Effector memory CD4-positive, alpha-beta T cell (primary cell): ENCODE measurements around the gene ADIRF.
"Not testable (repeated sequence)": the region's sequence is repeated elsewhere in the genome, so short reads cannot be mapped to it uniquely, and the experiment has no call there.

Experiments
- DNase-seq, 3 donors: peaks; one replicate each; pipeline ENCODE4 v3.0.0-alpha.2; 2020
- H3K27ac ChIP-seq: 2 replicates; pipeline ENCODE4 v1.7.0; 2013; ENCODE audit warnings: mild to moderate bottlenecking, low read length, moderate library complexity; ENCODE audit not compliant: insufficient read depth, poor library complexity, severe bottlenecking
- H3K27me3 ChIP-seq: replicated peaks from 2 replicates; pipeline ENCODE4 v1.7.0; 2013; ENCODE audit warnings: mild to moderate bottlenecking, low read length; ENCODE audit not compliant: insufficient read depth, control insufficient read depth, poor library complexity, severe bottlenecking
- H3K36me3 ChIP-seq: 2 replicates; pipeline ENCODE4 v1.7.0; 2013; ENCODE audit warnings: mild to moderate bottlenecking, low read length, moderate library complexity; ENCODE audit not compliant: control insufficient read depth, insufficient read depth
- H3K4me1 ChIP-seq: 2 replicates; pipeline ENCODE4 v1.7.0; 2013; ENCODE audit warnings: low read length, mild to moderate bottlenecking; ENCODE audit not compliant: control insufficient read depth, insufficient read depth, poor library complexity, severe bottlenecking
- H3K4me3 ChIP-seq: 2 replicates; pipeline ENCODE4 v1.7.0; 2013; ENCODE audit warnings: low read length, low read depth, mild to moderate bottlenecking; ENCODE audit not compliant: insufficient read depth, poor library complexity, severe bottlenecking
- H3K9me3 ChIP-seq: 2 replicates; pipeline ENCODE4 v1.7.0; 2013; ENCODE audit warnings: mild to moderate bottlenecking, low read length, moderate library complexity; ENCODE audit not compliant: control insufficient read depth

The ADIRF gene

GRCh38 chr10:86945361-86946212, 22.7 kb upstream of the ADIRF start:
- H3K9me3 ChIP-seq = no peaks in the 10 kb centered on the region
- H3K27ac ChIP-seq = no peak overlapping the region
- peaks cover 8% of the 10 kb centered on the region for H3K4me1 ChIP-seq
- H3K4me3 ChIP-seq = no peak overlapping the region
- H3K36me3 ChIP-seq = no peaks in the 10 kb centered on the region
- no peak for DNase-seq
- no peaks in the 10 kb centered on the region for H3K27me3 ChIP-seq

DNA sequence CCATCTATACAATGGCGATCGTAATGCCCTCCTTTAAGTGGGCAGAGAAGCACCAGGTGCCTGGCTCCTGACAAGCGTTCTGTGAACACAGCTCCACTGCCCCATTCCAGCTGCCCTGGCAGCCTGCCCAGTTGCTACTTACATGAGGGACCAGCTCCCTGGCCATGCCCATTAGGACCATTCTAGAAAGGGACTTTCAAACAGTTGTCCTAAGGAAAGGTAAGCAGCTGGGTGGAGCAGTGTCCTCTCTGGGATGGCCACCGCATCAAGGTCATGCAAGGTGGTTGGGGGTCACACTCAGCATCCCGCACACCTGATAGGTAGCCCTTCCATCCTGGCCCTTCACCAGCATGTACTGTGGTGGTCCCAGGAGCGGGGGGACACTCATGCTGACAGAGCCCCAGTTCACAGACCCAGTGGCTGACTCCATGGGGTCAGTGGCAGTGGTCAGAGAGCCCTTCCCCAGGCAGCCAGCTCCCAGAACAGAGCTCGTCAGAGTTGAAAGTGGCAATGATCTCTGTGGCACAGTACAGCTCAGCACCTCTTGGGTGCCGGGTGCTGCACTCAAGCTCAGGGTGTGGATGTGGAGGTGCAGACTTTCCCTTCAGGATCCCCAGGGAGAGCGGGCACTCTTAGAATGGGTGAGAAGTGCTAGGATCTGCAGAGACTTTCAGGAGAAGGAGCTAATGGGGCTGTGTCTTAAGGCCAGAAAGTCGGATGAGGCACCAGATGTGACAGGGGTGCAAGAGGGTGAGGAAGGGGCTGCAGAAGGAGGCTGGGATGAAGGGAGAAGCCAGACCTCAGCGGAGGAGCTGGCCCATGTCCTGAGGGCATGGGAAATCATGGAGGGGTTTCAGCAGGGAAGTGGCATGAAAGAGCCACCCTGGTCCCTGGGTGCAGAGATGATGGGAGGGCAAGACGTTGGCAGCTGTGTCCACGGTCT, 21.8 kb upstream of the ADIRF start:
- Histone ChIP-seq H3K4me3 (no peak overlapping the region), H3K4me1 (peaks cover 17% of the 10 kb centered on the region), H3K36me3 (no peaks in the 10 kb centered on the region), H3K9me3 (no peaks in the 10 kb centered on the region), H3K27me3 (no peaks in the 10 kb centered on the region), H3K27ac (no peak overlapping the region)
- DNase-seq = no peak

- peaks cover 17% of the 10 kb centered on the region for H3K4me1 ChIP-seq
- DNase-seq, H3K9me3 ChIP-seq, H3K4me3 ChIP-seq, H3K27ac ChIP-seq, H3K27me3 ChIP-seq, H3K36me3 ChIP-seq: not testable (repeated sequence)
These were observed 20.5 kb upstream of the ADIRF start for GRCh38 chr10:86947806-86948205.

DNA sequence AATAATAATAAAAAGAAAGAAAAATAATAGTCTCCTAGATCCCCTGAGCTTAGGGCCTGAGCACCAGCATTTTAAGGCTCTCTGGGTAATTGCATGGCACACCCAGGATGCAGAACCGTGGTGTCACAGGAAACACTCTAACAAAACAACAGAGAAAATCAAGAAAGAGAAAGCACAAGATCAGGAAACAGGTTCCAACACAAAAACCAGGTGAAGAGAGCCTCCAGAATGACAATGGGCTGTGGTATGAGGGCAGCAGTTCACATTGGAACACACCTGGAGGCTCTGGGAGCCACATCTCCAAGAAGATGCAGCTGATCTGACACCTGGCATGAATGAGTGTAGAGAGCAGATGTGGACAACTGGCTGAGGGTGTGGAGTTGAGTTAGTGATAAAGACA, 17.9 kb upstream of the ADIRF start:
- peaks cover 18% of the 10 kb centered on the region for H3K4me1 ChIP-seq
- H3K36me3 ChIP-seq = no peaks in the 10 kb centered on the region
- H3K27ac ChIP-seq = peak overlapping the region; percentile 53
- DNase-seq = no peak
- H3K27me3 ChIP-seq = no peaks in the 10 kb centered on the region
- H3K9me3 ChIP-seq = no peaks in the 10 kb centered on the region
- no peak overlapping the region for H3K4me3 ChIP-seq

DNA sequence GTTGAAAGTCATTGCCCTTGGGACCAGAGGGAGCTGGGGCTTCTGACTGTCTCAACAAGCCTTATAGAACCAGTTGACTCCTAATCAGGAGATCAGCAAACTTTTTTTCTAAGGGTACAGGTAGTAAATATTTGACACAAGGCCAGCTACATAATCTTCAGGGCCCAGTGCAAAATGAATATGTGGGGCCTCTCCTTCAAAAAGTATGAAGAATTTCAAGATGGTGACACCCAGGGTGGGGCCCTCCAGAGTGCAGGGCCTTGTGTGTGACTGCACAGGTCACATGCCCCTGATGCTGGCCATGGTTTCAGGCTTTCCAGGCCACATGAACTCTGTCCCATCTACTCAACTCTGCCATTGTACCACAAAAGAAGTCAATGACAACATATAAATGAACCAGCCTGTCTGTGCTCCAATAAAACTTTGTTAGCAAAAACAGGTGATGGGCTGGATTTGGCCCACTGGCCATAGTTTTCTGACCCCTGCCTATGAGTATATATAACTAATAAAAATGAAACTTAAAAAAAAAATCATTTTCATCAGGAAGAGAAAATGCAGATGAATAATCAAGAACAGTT, 17.0 kb upstream of the ADIRF start:
- no peaks in the 10 kb centered on the region for H3K9me3 ChIP-seq
- H3K36me3 ChIP-seq = no peaks in the 10 kb centered on the region
- peaks cover 22% of the 10 kb centered on the region for H3K4me1 ChIP-seq
- H3K27me3 ChIP-seq = no peaks in the 10 kb centered on the region
- no peak for DNase-seq
- H3K27ac ChIP-seq = no peak overlapping the region
- H3K4me3 ChIP-seq = no peak overlapping the region

- peaks cover 22% of the 10 kb centered on the region for H3K4me1 ChIP-seq
- H3K9me3 ChIP-seq = no peaks in the 10 kb centered on the region
- no peaks in the 10 kb centered on the region for H3K27me3 ChIP-seq
- no peak overlapping the region for H3K27ac ChIP-seq
- DNase-seq = no peak
- no peaks in the 10 kb centered on the region for H3K36me3 ChIP-seq
- no peak overlapping the region for H3K4me3 ChIP-seq
These were observed 16.2 kb upstream of the ADIRF start for GRCh38 chr10:86952106-86952505.

DNA sequence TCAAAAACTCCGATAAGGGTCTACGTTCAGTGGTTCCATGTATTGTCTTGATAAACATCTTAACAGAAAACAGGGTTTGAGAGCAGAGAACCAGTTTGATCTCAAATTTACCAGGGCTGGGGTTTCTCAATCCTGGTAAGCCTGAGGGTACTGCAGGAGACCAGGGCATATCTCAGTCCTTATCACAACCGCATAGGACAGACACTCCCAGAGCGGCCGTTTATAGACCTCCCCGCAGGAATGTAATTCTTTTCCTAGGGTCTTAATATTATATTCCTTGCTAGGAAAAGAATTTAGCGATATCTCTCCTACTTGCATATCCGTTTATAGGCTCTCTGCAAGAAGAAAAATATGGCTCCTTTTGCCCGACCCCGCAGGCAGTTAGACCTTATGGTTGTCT, 15.6 kb upstream of the ADIRF start:
- H3K27me3 ChIP-seq, H3K36me3 ChIP-seq, DNase-seq, H3K9me3 ChIP-seq, H3K4me3 ChIP-seq, H3K27ac ChIP-seq: not testable (repeated sequence)
- H3K4me1 ChIP-seq = peaks cover 22% of the 10 kb centered on the region

DNA sequence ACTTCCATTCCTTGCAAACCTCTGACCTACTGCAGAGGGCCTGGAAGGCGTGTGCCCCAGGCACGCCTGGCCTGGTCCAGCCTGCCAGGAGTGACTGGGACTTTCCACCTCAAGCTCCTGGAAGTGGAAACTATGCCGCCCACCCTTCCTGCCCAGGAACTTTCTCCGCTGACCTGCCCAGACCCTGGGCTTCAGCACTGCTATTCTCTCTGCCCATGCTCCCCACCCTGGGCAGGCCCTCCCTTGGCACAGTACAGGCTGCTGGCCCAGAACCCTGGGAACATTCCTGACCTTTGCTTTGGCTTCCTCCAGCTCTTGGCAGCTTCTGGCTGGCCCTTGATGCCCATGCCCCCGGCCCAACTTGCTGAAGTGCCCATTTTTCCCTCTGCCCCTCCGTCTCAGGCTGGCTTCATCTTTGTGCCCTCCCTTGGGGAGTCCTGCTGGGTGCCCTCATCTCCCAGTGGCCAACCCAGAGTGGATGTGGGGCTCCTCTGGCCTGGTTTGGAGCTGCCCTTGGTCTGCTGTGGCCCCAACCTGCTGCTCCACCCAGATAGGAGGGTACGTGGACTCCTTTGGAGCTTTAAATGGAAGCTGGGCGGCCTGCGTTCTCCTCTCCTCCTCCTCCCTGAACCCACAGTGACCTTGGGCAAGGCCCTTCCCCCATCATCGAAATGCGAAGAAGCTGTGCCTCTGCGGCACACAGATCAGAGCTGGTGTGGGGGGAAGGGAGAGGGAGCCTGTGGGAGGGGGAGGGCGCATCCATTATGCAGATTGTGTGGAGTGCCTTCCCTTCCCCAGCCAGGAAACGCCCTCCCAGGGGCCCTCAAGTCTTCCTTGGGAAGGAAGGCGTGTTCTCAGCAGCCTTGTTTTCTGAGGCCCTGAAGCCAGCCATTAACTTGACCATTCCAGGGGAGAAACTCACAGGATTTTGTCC, 14.3 kb upstream of the ADIRF start:
- no peaks in the 10 kb centered on the region for H3K27me3 ChIP-seq
- no peak for DNase-seq
- no peaks in the 10 kb centered on the region for H3K36me3 ChIP-seq
- peaks cover 22% of the 10 kb centered on the region for H3K4me1 ChIP-seq
- H3K9me3 ChIP-seq = no peaks in the 10 kb centered on the region
- no peak overlapping the region for H3K4me3 ChIP-seq
- no peak overlapping the region for H3K27ac ChIP-seq

GRCh38 chr10:86954681-86955500, 13.4 kb upstream of the ADIRF start:
- no peak overlapping the region for H3K27ac ChIP-seq
- H3K36me3 ChIP-seq = no peaks in the 10 kb centered on the region
- no peak overlapping the region for H3K4me3 ChIP-seq
- H3K27me3 ChIP-seq = no peaks in the 10 kb centered on the region
- peaks cover 21% of the 10 kb centered on the region for H3K4me1 ChIP-seq
- H3K9me3 ChIP-seq = no peaks in the 10 kb centered on the region
- DNase-seq = no peak
